Kidney (tissue), 14 donors: ENCODE data around the gene PTPRT. TPM values are rescaled to one million over a fixed set of nuclear protein-coding genes. Genes with fewer than 3 reads are reported as not detected.

Source experiments
- DNase-seq, 5 donors: peaks; one replicate each; pipeline ENCODE4 v3.0.0-alpha.2; 2013 to 2020
- FAIRE-seq: peaks from 2 replicates; lab custom pipeline; 2012; peaks lifted over from hg19 to GRCh38; lab: Jason Lieb, UNC
- H3K27ac ChIP-seq, 2 donors: one replicate each; pipeline ENCODE4 v1.7.0; 2013; ENCODE audit warnings: low read depth in 2 of 2, low read length in 2 of 2, inconsistent platforms in 1 of 2
- H3K27me3 ChIP-seq: one replicate; pipeline ENCODE4 v1.7.1; 2013; ENCODE audit warnings: low read length, inconsistent platforms; ENCODE audit not compliant: control insufficient read depth, insufficient read depth
- H3K36me3 ChIP-seq, 3 donors: one replicate each; pipeline versions ENCODE4 v1.7.0 to v1.7.1; 2013; ENCODE audit warnings: low read length in 3 of 3, control low read depth in 1 of 3, inconsistent platforms in 1 of 3; ENCODE audit not compliant: insufficient read depth in 3 of 3, control insufficient read depth in 2 of 3
- H3K4me1 ChIP-seq, 3 donors: one replicate each; pipeline versions ENCODE4 v1.7.0 to v1.7.1; 2013; ENCODE audit warnings: low read length in 3 of 3, inconsistent platforms in 1 of 3, low read depth in 1 of 3; ENCODE audit not compliant: control insufficient read depth in 2 of 3, insufficient read depth in 2 of 3
- H3K4me3 ChIP-seq, 3 donors: one replicate each; pipeline versions ENCODE4 v1.7.0 to v1.8.1; 2013; ENCODE audit warnings: low read length in 3 of 3, control low read depth in 1 of 3, inconsistent platforms in 1 of 3
- H3K9ac ChIP-seq, 3 donors: one replicate each; pipeline versions ENCODE4 v1.7.0 to v1.7.1; 2013; ENCODE audit warnings: low read length in 3 of 3, control low read depth in 1 of 3, inconsistent platforms in 1 of 3
- H3K9me3 ChIP-seq, 3 donors: one replicate each; pipeline versions ENCODE4 v1.7.0 to v1.7.1; 2013; ENCODE audit warnings: low read length in 3 of 3, control low read depth in 1 of 3, inconsistent platforms in 1 of 3; ENCODE audit not compliant: control insufficient read depth in 2 of 3, insufficient read depth in 1 of 3
- intact Hi-C: fragments of 100-400 bp; cut with DNase I; formaldehyde crosslinking; loops from one replicate; pipeline ENCODE4 v1.11.1; 2022
- polyA plus RNA-seq: library from polyadenylated mRNA; stranded (reverse); fragments of 350-450 nt; fragmentation: Illumina TruSeq; extraction: RNeasy Lipid Tissue Mini Kit (QIAGEN cat#74804); gene quantifications from one replicate; pipeline ENCODE4 v1.2.3, GENCODE V29; 2014; ENCODE audit warnings: low read depth, low replicate concordance; ENCODE audit not compliant: insufficient read depth
- total RNA-seq: library from RNA; stranded (reverse); fragmentation: NEBNext Ultra II Directional; extraction: Animal tissue kit (Norgen Biotek cat#: 25700); gene quantifications from one replicate; pipeline ENCODE4 v1.2.1, GENCODE V29; 2021
- TF ChIP-seq, protein P1 (sequence below): IDR thresholded peaks from 3 replicates; pipeline ENCODE4 v1.5.1; 2012; ENCODE audit warnings: mild to moderate bottlenecking, moderate library complexity, borderline replicate concordance; ENCODE audit not compliant: insufficient read depth; ENCODE audit errors: extremely low read depth
- donor health status: control.
- donor health status: control.
- donor health status: control.
- donor health status: control.
- donor health status: control.
- donor health status: DM: yes; HTN: yes; CAD: no.
- donor health status: Normal renal cell carcinoma (clear cell type).

The PTPRT gene
- total and polyA plus RNA-seq, 2 donors from 2014 or later: 0.60 TPM; not detected in 1

DNA sequence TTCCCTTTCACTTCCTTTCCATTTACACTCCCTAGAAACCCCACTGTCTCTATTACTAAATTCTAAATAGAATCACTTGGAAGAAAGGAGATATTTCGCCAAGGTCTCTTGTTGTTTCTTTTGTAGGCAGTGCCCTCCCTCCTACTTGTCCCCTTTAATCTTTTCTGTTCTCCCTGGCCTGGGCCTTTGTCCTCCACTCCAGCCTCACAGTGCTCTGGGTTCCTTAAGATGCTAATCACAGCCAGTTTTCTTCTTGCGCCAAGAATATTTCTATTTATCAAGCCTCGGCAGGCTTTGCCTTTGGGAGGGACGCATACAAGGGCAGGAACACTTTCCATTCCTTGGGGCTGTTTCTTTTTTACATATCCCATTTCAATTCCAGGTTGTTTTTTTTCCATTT lies 1051.0 kb downstream of the PTPRT start:
- TF ChIP-seq, protein P1, sequence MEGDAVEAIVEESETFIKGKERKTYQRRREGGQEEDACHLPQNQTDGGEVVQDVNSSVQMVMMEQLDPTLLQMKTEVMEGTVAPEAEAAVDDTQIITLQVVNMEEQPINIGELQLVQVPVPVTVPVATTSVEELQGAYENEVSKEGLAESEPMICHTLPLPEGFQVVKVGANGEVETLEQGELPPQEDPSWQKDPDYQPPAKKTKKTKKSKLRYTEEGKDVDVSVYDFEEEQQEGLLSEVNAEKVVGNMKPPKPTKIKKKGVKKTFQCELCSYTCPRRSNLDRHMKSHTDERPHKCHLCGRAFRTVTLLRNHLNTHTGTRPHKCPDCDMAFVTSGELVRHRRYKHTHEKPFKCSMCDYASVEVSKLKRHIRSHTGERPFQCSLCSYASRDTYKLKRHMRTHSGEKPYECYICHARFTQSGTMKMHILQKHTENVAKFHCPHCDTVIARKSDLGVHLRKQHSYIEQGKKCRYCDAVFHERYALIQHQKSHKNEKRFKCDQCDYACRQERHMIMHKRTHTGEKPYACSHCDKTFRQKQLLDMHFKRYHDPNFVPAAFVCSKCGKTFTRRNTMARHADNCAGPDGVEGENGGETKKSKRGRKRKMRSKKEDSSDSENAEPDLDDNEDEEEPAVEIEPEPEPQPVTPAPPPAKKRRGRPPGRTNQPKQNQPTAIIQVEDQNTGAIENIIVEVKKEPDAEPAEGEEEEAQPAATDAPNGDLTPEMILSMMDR: no peak
- no peak overlapping the region for H3K4me3 ChIP-seq
- H3K4me1 ChIP-seq: no peaks in the 10 kb centered on the region
- DNase-seq (no peak), FAIRE-seq (no peak)
- intact Hi-C loops: no loop called here
- H3K9me3 ChIP-seq: no peaks in the 10 kb centered on the region
- H3K27ac ChIP-seq: no peak overlapping the region
- no peak overlapping the region for H3K9ac ChIP-seq
- no peaks in the 10 kb centered on the region for H3K27me3 ChIP-seq
- H3K36me3 ChIP-seq: no peaks in the 10 kb centered on the region

DNA sequence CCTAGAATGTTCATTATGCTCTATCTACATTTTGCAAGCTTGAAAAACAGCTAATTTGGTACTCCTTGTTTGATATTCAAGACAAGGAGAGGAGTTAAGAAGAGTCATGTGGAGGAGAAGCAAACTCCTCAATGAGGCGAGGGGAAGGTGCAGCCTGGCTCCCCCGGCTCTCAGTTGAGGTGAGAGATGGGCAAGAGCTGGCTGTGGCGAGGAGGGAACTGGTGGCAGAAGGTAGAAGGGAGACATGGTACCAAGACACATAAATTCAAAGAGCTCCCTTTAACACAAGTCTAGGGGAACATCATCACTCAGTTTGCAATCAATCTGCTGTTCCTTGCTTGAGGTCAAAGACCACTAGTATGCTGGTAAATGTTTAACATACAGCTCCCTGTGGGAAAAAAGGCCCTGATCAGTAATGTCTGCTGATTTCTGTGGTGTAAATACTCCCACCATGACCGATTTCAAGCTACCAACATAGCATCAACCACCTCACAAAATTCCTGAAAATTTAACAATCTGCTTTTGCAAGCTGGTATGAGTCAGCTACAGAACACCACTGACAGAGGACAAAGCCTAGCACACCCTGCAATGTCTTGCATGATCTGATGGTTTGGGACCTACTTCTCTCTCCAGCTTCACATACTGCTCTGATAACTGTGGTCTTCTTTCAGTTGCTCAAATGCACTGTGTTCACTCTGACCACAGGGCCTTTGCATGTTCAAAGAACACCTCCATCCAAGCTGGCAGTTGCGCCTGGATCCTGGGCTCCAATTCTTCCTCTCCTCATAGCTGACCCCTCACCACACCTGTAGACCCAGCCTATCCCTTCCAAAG lies 1055.2 kb downstream of the PTPRT start:
- Histone ChIP-seq H3K27ac (no peak overlapping the region), H3K9ac (no peak overlapping the region), H3K27me3 (no peaks in the 10 kb centered on the region), H3K9me3 (no peaks in the 10 kb centered on the region), H3K36me3 (no peaks in the 10 kb centered on the region), H3K4me1 (no peaks in the 10 kb centered on the region), H3K4me3 (no peak overlapping the region)
- FAIRE-seq: no peak
- DNase-seq: no peak
- TF ChIP-seq, protein P1: no peak
- intact Hi-C loops: no loop called here

DNA sequence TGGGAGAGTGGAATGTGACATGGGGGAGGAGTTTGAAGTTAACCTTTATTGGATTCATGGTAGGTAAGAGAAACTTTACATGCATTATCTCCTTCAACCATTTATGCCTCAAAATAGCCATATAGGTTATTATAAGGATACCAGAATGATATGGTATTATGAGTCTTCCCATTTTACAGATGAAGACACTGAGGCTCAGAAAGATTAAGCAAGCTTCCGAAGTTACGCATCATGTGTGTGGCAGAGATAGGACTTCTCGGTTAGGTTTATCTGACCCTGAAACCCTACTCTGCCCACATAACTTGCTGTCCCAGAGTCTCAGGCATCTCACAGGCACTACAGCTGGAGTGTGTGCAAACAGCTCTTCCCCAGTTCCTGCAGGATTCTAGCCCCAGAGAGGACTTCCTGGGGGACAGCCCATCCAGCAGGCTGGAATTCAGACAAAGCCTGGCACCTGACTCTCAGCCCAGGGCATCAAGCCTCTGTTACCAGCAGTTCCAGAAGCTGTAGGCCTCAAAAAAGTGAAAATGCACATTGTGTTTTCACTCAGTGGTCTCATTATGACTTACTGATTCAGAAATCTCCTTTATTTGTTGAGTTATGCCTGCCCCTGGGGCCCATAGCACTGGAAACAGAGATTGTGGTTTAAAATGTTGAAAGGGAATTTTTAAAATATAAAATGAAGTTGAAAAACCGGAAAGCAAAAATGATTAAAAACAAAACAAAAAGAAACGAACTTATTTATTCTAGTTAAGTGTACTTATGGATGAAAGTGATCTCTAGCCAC lies 1058.7 kb downstream of the PTPRT start:
- no peaks in the 10 kb centered on the region for H3K27me3 ChIP-seq
- no peak overlapping the region for H3K9ac ChIP-seq
- intact Hi-C loops: no loop called here
- DNase-seq (no peak), FAIRE-seq (no peak)
- TF ChIP-seq, protein P1: no peak
- no peaks in the 10 kb centered on the region for H3K9me3 ChIP-seq
- no peaks in the 10 kb centered on the region for H3K4me1 ChIP-seq
- no peak overlapping the region for H3K27ac ChIP-seq
- H3K36me3 ChIP-seq: no peaks in the 10 kb centered on the region
- H3K4me3 ChIP-seq: no peak overlapping the region
